Measurements from ENCODE around the gene TMEM245.

- TF ChIP-seq, protein P1, sequence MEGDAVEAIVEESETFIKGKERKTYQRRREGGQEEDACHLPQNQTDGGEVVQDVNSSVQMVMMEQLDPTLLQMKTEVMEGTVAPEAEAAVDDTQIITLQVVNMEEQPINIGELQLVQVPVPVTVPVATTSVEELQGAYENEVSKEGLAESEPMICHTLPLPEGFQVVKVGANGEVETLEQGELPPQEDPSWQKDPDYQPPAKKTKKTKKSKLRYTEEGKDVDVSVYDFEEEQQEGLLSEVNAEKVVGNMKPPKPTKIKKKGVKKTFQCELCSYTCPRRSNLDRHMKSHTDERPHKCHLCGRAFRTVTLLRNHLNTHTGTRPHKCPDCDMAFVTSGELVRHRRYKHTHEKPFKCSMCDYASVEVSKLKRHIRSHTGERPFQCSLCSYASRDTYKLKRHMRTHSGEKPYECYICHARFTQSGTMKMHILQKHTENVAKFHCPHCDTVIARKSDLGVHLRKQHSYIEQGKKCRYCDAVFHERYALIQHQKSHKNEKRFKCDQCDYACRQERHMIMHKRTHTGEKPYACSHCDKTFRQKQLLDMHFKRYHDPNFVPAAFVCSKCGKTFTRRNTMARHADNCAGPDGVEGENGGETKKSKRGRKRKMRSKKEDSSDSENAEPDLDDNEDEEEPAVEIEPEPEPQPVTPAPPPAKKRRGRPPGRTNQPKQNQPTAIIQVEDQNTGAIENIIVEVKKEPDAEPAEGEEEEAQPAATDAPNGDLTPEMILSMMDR (conservative IDR thresholded peaks at IDR 0.05; ENCODE audit: low read depth, low read length): no peak
- TF ChIP-seq EZH2 (IDR thresholded peaks at IDR 0.05; ENCODE audit: borderline replicate concordance, low read depth, low read length, poor library complexity, severe bottlenecking): no peak
These were observed 141.5 kb downstream of the TMEM245 start for GRCh38 chr9:108978205-108978604.
